ENCODE results near the gene CAPZA2. TPM values are rescaled to one million over a fixed set of nuclear protein-coding genes. Genes with fewer than 3 reads are reported as not detected.
"Not testable (repeated sequence)": the region's sequence is repeated elsewhere in the genome, so short reads cannot be mapped to it uniquely, and the experiment has no call there.

CAPZA2 gene
- 119 and 132 TPM in 2 replicates for total RNA-seq (2014; rRNA removed; shearing (Covaris generic))
- 63.3 and 152 TPM in 2 replicates for polyA plus RNA-seq (2014; cell fraction: nucleus; rRNA removed)

DNA sequence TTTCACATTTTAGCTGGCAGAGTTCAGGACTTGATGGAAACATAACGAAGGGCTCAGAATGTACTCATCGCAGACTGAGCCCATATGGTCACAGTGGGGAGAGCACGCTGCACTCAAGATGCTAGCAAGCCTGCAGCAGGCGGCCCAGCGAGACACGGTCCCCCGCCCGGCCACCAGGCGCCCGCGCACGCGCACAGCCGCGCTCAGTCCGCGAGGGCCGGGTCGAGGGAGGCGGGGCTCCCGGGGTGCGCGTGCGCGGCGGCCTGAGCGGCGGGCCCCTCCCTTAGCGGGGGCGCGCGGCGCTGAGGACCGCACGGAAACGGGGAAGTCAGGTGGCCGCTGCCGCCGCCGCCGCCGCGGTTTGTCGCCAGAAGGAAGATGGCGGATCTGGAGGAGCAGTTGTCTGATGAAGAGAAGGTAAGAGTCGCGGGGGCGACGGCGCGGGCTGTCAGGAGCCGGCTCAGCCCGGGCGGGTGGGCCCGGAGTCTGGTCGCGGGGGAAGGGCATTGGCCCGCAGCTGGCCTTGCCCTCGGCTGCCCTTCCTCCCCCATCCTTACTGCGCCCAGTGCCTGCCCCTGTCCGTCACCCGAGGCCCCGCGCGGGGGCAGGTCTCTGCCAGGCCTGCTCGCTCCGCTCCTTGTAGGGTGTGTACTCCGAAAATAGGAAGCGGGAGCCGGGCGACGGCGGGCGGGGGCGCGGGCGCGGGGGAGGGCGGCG, at the start of gene CAPZA2:
Gene CAPZA2 (plus strand): TSS at position 354 of the 717 bp plus-strand sequence. CDS start 25 bp downstream, at position 379.
- DNase-seq (ENCODE audit: extremely low read depth, low read depth), result peak; percentile 90

DNA sequence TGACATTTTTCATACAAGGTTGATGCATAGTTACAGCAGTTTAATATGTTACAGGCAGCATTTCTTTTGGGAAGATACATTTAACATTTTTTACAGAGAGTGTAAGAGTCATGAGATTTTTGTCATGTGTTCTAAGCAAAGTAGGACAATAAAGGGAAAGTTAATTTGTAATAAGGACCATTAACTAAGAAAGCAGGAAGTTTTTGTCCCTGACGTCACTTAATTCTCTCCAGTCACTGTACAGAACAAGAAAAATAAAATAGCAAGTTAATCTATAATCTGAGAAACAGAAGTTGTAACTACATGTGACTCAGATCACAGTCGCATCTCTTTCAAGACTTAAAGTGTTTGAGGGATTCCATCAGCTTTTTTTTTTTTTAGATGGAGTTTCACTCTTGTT, 49.5 kb upstream of the CAPZA2 start:
- no peak for DNase-seq (ENCODE audit: extremely low read depth, low read depth)

DNA sequence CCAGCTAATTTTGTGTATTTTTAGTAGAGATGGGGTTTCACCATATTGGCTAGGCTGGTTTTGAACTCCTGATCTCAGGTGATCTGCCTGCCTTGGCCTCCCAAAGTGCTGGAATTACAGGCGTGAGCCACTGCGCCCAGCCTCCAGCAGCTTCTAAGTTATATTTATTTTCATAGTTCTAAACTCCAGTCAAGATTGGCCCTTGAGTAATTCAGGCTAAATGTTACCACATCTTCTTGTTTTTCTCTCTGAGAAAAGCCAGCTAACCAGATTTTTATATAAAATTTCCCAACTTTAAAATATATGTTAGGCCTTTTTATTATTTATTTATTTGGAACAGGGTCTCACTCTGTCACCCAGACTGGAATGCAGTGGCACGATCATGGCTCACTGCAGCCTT, 49.0 kb upstream of the CAPZA2 start:
- not testable (repeated sequence) for DNase-seq (ENCODE audit: extremely low read depth, low read depth)

DNA sequence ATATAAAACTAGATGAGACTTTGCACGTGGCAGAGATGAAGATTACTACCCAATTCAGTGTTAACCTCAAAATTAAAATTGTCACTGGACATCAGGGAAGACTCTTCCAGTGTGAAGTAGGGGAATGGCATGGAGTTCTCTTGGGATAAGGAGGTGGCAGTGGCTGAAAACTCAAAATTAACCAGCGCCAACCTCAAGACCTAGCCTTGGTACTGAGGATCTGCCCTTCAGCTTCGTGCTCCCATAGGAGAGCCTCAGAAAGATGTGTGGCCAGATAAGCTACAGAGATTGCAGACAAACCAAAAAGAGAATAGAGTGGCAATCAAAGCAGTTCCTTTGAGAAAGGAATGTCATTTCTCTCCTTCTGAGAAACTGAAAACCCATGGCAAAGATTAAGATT, 47.3 kb upstream of the CAPZA2 start:
- DNase-seq (ENCODE audit: extremely low read depth, low read depth), result no peak

DNA sequence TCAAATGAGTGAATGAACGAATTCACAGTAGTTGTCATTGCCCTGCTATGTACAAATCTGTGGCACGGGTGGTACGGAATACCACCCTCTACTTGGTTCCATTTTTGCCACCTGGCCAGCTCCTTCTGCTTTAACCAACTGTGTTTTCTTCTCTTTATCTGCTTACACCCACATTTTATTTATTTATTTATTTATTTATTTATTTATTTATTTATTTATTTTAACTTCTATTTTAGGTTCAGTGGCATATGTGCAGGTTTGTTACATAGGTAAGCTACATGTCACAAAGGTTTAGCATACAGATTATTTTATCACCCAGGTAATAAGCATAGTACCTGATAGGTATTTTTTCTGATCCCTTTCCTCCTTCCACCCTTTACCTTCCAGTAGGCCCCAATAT, 42.2 kb upstream of the CAPZA2 start:
- DNase-seq (ENCODE audit: extremely low read depth, low read depth), result no peak

DNA sequence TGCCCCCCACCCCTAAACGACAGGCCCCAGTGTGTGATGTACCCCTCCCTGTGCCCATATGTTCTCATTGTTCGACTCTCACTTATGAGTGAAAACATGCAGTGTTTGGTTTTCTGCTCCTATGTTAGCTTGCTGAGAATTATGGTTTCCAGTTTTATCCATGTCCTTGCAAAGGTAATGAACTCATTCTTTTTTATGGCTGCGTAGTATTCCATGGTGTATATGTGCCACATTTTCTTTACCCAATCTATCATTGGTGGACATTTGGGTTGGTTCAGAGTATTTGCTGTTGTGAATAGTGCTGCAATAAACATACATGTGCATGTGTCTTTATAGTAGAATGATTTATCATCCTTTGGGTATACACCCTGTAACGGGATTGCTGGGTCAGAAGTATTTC, 40.7 kb upstream of the CAPZA2 start:
- not testable (repeated sequence) for DNase-seq (ENCODE audit: extremely low read depth, low read depth)

DNA sequence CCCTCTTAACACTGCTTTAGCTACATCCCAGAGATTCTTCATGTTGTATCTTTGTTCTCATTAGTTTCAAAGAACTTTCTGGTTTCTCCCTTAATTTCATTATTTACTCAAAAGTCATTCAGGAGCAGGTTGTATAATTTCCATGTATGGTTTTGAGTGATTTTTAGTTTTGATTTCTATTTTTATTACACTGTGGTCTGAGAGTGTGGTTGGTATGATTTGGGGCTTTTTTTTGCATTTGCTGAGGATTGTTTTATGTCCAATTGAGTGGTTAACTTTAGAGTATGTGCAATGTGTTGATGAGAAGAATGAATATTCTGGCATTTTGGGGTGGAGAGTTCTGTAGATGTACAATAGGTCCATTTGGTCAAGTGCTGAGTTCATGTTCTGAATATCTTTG, 37.9 kb upstream of the CAPZA2 start:
- DNase-seq (ENCODE audit: extremely low read depth, low read depth), result no peak

DNA sequence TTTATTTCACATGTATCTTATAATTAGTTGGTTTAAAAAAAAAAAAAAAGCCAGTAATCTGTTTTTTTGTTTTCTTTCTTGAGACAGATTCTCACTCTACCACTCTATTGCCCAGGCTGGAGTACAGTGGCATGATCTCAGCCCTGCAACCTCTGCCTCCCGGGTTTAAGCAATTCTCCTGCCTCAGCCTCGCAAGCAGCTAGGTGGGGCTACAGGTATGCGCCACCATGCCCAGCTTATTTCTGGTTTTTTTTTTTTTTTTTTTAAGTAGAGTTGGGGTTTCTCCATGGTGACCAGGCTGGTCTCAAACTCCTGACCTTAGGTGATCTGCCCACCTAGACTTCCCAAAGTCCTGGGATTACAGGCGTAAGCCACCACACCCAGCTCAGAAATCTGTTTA, 34.1 kb upstream of the CAPZA2 start:
- DNase-seq (ENCODE audit: extremely low read depth, low read depth), result no peak

DNA sequence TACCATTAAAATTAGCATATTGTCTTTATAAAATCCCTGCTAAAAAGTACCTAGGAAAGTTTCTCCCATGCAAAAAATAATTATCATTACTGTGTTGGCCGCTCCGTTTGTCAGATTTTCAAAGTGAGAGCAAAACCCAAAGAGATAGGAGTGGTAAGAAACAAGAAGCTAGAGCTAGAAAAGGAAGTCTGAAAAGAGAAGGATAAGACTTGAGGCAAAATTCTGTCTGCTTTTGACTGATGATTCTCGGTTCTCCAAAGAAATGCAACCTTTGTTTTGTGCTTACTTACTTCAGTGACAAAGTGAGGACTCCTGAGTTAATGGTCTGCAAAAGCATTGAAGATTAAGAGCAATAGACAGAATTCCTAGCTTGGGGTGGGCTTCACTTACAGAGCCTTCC, 33.3 kb upstream of the CAPZA2 start:
- no peak for DNase-seq (ENCODE audit: extremely low read depth, low read depth)

DNA sequence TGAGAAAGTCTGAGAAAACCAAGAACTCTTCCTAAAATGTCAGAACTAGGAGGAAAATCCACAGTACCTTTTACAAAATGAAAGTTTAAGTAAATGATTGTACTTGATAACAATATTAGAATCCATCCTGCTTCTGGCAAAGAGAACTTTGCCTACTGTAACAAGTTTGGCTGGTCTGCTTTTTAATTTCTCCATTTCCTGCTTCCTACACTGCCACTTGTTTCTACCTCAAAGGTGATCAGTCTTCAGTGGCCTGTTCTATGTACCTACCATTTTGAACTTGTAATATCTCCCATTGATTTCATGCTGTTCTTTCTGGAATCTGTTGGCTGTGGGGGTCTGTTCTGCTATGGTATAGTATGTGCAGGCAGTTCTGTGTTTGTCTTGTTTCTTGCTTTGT, 32.9 kb upstream of the CAPZA2 start:
- no peak for DNase-seq (ENCODE audit: extremely low read depth, low read depth)

DNA sequence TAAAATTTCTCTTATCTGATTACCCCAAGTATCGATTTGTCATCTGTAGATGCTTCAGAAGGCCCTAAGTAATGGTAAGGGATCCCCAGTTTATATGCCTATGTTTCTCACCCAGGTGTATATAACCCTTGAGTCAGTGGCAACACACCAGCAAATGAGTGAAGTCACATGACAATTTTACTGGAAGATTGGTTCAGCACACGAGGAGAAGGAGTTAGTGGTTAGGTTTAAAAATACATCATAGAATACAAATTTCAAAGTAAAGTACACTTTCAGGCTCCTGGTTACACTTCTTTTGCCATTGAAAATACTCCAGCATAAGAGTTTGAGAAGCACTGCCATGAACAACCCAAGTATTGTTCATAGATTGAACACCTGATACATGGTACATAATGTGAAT, 29.7 kb upstream of the CAPZA2 start:
- DNase-seq (ENCODE audit: extremely low read depth, low read depth), result no peak

DNA sequence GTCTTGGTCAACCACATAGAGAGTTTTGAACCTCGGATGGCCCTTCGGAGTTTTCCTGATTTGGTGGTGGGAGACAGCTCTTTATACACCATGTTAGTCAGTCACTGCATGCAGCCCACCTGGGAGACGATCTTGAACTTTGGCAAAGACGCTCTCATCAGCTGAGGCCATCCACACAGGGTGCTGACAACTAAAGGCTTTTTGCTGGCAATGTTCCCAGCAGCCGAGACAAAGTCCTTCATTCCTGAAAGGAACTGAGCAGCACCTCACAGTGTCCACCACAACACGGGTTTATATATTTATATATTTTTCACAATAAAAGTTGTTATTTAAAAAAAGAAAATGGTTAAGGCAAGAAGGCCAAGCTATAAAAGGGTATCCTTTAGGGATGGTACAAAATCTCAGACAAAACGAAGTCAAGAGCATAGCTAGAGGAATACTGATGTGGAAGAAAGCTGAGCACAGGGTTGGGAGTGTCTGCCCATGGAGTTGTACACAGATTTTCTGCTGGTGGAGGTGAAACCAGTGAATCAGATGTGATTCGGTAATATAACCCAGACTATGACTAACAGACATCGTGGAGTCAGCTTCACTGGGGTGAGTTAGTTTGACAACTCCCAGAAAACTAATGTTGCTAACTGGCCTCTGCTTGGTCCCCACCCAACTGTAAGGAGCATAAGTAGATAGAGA, 27.4 kb upstream of the CAPZA2 start:
- no peak for DNase-seq (ENCODE audit: extremely low read depth, low read depth)

DNA sequence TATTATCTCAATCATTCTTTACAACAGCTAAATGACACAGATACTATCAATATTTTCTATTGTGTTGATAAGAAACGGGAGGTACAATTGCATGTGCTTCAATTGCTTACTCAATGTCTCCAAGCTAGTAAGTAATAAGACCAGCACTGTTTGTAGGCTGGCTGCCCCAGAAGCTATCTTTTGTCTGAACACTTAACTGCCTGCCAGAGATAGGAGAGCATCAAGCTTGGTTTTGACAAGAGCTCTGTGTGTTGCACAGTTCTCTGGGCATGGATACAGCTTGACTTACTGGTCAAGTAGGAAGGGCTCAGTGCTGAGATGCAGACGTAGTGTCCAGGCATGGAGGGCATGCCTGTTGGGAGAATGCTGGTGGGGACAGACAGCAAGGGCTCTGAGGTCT, 26.3 kb upstream of the CAPZA2 start:
- no peak for DNase-seq (ENCODE audit: extremely low read depth, low read depth)

DNA sequence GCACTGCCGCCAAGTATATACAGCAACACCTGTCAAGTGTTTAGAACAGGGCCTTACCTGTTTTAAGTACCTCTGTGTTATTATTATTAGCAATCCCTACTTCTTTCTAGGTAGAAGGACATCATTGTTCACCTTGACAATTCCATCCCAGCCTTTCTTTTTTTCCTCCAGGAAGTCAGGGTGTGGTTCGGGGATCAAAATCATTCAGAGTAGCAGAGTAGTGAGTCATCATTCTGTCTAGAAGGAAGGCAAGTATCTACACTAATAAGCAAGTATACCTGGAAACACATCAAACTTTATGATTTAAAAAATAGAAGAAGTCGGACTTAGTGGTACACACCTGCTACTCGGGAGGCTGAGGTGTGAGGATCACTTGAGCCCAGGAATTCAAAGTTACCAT, 25.5 kb upstream of the CAPZA2 start:
- DNase-seq (ENCODE audit: extremely low read depth, low read depth), result no peak

DNA sequence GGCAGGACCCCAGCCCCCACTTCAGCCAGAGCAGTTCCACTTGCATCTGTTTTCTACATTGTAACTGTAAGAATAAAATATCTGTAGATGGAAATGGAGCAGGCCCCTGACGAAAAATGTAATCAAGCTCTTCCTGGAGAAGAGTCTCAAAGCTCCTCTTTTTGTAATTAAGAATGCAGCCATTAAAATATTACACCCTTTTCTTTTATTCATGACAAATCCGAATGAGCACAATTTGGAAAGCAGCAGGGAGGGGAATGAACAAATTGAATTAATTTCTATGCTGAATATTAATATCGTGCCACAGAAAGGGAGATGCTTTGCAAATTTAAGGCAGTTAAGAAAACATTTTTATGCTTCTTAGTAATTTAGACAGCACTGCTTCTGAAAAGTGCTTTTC, 24.8 kb upstream of the CAPZA2 start:
- no peak for DNase-seq (ENCODE audit: extremely low read depth, low read depth)

DNA sequence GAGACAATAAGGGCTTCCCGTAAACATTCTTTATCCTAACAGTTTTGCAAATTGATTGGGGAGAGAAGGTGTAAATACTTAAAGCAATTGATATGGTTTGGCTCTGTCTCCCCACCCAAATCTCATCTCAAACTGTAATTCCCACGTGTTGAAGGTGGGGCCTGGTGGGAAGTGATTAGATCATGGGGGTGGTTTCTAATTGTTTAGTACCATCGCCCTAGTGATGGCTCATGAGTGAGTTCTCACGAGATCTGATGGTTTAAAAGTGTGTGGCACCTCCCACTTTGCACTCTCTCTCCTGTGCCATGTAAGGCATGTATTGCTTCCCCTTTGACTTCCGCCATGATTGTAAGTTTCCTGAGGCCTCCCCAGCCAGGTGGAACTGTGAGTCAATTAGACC, 22.1 kb upstream of the CAPZA2 start:
- DNase-seq (ENCODE audit: extremely low read depth, low read depth), result no peak

DNA sequence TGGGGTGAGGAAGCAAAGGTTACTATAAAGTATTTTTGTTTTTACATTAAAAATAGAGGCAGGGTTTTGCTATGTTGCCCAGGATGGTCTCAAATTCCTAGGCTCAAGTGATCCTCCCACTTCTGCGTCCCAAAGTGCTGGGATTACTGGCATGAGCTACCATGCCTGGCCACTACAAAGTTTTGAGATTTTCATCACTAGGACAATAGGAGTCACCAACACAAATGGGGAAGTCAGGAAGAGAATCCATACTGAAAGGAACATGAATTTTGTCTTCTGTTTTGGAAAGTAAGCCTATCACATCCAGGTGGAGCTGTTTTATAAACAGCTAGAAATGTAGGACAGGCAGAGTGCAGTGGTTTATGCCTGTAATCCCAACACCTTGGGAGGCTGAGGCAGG, 20.0 kb upstream of the CAPZA2 start:
- DNase-seq (ENCODE audit: extremely low read depth, low read depth), result no peak

DNA sequence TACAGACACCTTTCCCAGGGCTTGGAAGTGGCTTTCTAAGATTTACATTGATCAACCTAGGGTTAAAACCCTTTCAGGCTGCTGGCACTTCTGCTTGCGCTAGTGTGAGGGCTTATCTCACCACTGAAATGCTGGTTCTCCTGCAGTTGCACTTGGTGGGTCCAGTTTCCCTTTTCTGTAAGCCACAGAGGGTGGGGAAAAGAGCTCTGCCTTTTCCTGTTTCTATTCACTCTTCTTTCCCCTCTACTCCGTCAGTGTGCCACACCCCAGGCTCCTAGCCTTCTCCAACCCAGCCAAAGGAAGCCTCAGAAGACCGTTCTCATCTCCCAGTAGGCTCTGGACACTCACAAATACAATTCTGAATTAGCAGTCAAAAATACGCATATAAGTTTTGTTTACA, 19.0 kb upstream of the CAPZA2 start:
- no peak for DNase-seq (ENCODE audit: extremely low read depth, low read depth)

DNA sequence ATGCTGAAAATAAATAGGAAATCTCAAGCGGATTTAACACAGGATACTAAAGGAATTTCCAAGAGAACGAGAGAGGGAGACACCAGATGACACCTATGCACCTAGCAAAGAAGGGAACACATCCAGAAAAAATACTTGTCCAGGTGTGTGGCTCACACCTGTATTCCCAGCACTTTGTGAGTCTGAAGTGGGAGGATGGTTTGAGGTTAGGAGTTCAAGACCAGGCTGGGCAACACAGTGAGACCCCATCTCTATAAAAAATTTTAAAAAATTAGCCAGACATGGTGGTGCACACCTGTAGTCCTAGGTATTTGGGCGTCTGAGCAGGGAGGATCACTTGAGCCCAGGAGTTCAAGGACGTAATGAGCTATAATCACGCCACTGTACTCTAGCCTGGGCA, 11.2 kb upstream of the CAPZA2 start:
- no peak for DNase-seq (ENCODE audit: extremely low read depth, low read depth)

DNA sequence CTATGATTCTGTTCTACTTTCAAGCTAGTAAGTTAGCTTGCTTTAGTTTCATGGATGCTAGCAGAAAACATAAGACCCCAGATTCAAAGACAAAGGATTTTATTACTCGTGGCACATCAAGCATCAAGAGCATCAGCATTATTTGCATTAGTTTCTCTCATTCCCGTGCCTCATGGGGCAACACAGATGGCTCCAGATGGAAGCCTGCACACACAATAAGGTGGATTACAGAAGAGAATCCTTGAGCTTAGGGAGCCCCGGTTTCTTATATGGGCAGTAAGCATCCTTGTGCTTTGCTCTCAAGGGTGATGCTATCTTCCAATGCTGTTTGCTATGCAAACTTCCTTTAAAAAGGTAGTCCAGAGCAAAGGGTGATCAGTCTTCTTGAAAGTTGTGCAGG, 10.7 kb upstream of the CAPZA2 start:
- DNase-seq (ENCODE audit: extremely low read depth, low read depth), result no peak

DNA sequence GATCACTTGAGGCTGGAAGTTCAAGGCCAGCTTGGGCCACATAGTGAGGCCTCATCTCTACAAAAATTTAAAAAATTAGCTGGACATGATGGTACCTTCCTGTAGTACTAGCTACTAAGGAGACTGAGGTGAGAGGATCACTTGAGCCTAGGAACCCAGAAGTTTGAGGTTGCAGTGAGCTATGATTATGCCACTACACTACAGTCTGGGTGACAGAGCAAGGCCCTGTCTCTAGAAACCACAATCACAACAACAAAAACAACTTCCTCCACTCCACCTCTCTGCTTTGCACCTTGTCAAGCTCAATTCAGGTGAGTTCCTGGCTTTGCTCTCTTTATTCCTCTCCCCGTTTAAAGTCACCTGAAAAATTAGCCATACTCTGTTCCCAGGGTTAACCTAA, 8.3 kb upstream of the CAPZA2 start:
- no peak for DNase-seq (ENCODE audit: extremely low read depth, low read depth)

DNA sequence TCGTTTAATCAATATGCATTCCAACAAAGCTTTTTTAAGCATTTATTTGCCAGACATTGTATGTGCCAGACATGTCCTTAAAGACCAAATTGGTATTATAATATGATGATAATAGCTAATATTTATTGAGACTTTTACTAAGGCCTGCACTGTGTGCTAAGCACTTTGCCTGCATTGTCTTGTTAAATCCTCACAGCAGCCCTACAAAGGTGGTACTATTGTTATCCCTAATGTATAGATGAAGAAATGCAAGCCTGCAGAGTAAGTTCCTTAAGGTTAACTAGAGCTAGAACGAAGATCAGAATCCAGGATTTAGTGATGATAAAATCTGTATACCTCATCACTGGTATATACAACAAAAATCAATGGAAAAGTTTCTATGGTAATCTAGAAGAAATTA, 5.3 kb upstream of the CAPZA2 start:
- DNase-seq (ENCODE audit: extremely low read depth, low read depth), result no peak

All from NCI-H460 (cell line).